PC-3 (cell line): ENCODE measurements around the gene PRR36. TPM values are rescaled to one million over a fixed set of nuclear protein-coding genes. Genes with fewer than 3 reads are reported as not detected.

Source experiments
- ATAC-seq: fragments of 200-7000 bp; cut with Tn5 transposase; 2 replicates; pipeline ENCODE4 v1.9.1; 2020; ENCODE audit warnings: mild to moderate bottlenecking, moderate library complexity
- BruUV-seq: library from RNA; stranded (reverse); fragments of 400-500 nt; replicated peaks from 2 replicates; lab custom pipeline; 2021; lab: Mats Ljungman, UMichigan
- CTCF ChIA-PET: fragments of 300-600 bp; sonication (Branson Sonifier 250); formaldehyde crosslinking; loops from one replicate; lab custom pipeline; 2022; ENCODE audit warnings: antibody characterized with exemption; lab: Charles Lee
- POLR2A ChIA-PET: fragments of 300-600 bp; sonication (Branson Sonifier 250); formaldehyde crosslinking; loops from one replicate; lab custom pipeline; 2022; ENCODE audit warnings: antibody characterized with exemption; ENCODE audit not compliant: unreplicated experiment; lab: Charles Lee
- DNase-seq: peaks from one replicate; pipeline ENCODE4 v3.0.0-alpha.2; 2015
- H2AFZ ChIP-seq: fragments of 300-600 bp; sonication (generic); 2 replicates; pipeline ENCODE4 v1.6.0; 2016; ENCODE audit warnings: antibody characterized with exemption, low read length
- H3F3A ChIP-seq: fragments of 300-600 bp; sonication (generic); one replicate; pipeline ENCODE4 v1.6.0; 2017; ENCODE audit warnings: antibody characterized with exemption, low read length, control low read depth, mild to moderate bottlenecking; ENCODE audit not compliant: unreplicated experiment
- H3K27ac ChIP-seq: fragments of 300-600 bp; sonication (generic); 2 replicates; pipeline ENCODE4 v1.5.1; 2016; ENCODE audit warnings: mild to moderate bottlenecking, low read length
- H3K27me3 ChIP-seq: fragments of 300-600 bp; sonication (generic); 2 replicates; pipeline ENCODE4 v1.6.1; 2016; ENCODE audit warnings: low read length, mixed read lengths
- H3K36me3 ChIP-seq: fragments of 300-600 bp; sonication (generic); 2 replicates; pipeline ENCODE4 v1.6.1; 2016; ENCODE audit warnings: low read depth, mixed run types, low read length, mixed read lengths
- H3K4me1 ChIP-seq: fragments of 300-600 bp; sonication (generic); 2 replicates; pipeline ENCODE4 v1.5.1; 2016; ENCODE audit warnings: low read length; ENCODE audit not compliant: insufficient read depth
- H3K4me2 ChIP-seq: fragments of 300-600 bp; sonication (generic); 2 replicates; pipeline ENCODE4 v1.6.0; 2016; ENCODE audit warnings: low read length
- H3K4me3 ChIP-seq: fragments of 300-600 bp; sonication (generic); 2 replicates; pipeline ENCODE4 v1.5.1; 2016; ENCODE audit warnings: mild to moderate bottlenecking, low read length, mixed read lengths
- H3K79me2 ChIP-seq: fragments of 300-600 bp; sonication (generic); 2 replicates; pipeline ENCODE4 v1.6.1; 2017; ENCODE audit warnings: low read length, mixed read lengths
- H3K9ac ChIP-seq: fragments of 300-600 bp; sonication (generic); 2 replicates; pipeline ENCODE4 v1.6.0; 2016; ENCODE audit warnings: mild to moderate bottlenecking, low read length
- H3K9me2 ChIP-seq: fragments of 300-600 bp; sonication (generic); replicated peaks from 2 replicates; pipeline ENCODE4 v1.6.1; 2016; ENCODE audit warnings: mixed run types, low read length, mixed read lengths
- H3K9me3 ChIP-seq: fragments of 300-600 bp; sonication (generic); 2 replicates; pipeline ENCODE4 v1.6.1; 2016; ENCODE audit warnings: low read length, mixed read lengths
- H4K20me1 ChIP-seq: fragments of 300-600 bp; sonication (generic); 2 replicates; pipeline ENCODE4 v1.6.1; 2016; ENCODE audit warnings: low read length, mixed read lengths
- CTCF ChIP-seq: fragments of 300-600 bp; sonication (generic); conservative IDR thresholded peaks from 2 replicates; pipeline ENCODE4 v1.5.1; 2017; ENCODE audit warnings: antibody characterized with exemption, low read depth, mild to moderate bottlenecking, low read length
- EZH2 ChIP-seq: fragments of 300-600 bp; sonication (generic); IDR thresholded peaks from one replicate; pipeline ENCODE4 v1.6.1; 2017; ENCODE audit warnings: antibody characterized with exemption, mild to moderate bottlenecking, low read length; ENCODE audit not compliant: unreplicated experiment
- EZH2phosphoT487 ChIP-seq: fragments of 300-600 bp; sonication (generic); IDR thresholded peaks from 2 replicates; pipeline ENCODE4 v1.6.1; 2018; ENCODE audit warnings: mild to moderate bottlenecking, antibody characterized with exemption, low read length, borderline replicate concordance
- intact Hi-C: fragments of 100-400 bp; cut with micrococcal nuclease; formaldehyde crosslinking; loops from 2 replicates; pipeline ENCODE4 v1.9.0; 2023
- total RNA-seq: library from RNA; depleted of rRNA; stranded (reverse); fragments of >200 nt; gene quantifications from 2 replicates; pipeline ENCODE4 v1.2.3, GENCODE V29; 2014

PRR36 gene
- total RNA-seq, 1 experiment from 2014 or later = 2.5 TPM

- Histone ChIP-seq H3F3A (no peaks in the 10 kb centered on the region), H3K79me2 (peaks cover 39% of the 10 kb centered on the region), H3K9me3 (no peaks in the 10 kb centered on the region), H4K20me1 (no peaks in the 10 kb centered on the region), H2AFZ (peak overlapping the region; percentile 89), H3K4me1 (peaks cover 14% of the 10 kb centered on the region), H3K27me3 (no peaks in the 10 kb centered on the region), H3K36me3 (no peaks in the 10 kb centered on the region), H3K9ac (peak overlapping the region; percentile 90; the same call in 1 of the 2 replicates), H3K4me3 (peak overlapping the region; percentile 90), H3K27ac (no peak overlapping the region), H3K4me2 (peak overlapping the region; percentile 95), H3K9me2 (no peaks in the 10 kb centered on the region)
- DNase-seq (no peak), ATAC-seq (peak; percentile 3; the same call in 1 of the 2 replicates)
- ChIA-PET POLR2A (interaction anchor here (0.6 kb wide), 1 partner anchor 33 kb away, joined by 3 read pairs; no protein-coding TSS in a partner anchor), CTCF (interaction anchor here (2.1 kb wide), 1 partner anchor 18 kb away, joined by 13 read pairs; no protein-coding TSS in a partner anchor)
- BruUV-seq = no TSS peak
- intact Hi-C loops = loop anchor here (2.0 kb wide), 1 partner anchor 15 kb away; the partner anchor contains the start of gene MAP2K7
- TF ChIP-seq EZH2phosphoT487 = no peak
Measured at GRCh38 chr19:7887408-7888144, 13.4 kb upstream of the PRR36 start.

GRCh38 chr19:7885818-7886217, 11.6 kb upstream of the PRR36 start:
- Histone ChIP-seq H3K36me3 (no peaks in the 10 kb centered on the region), H2AFZ (no peak overlapping the region), H3K4me1 (peaks cover 14% of the 10 kb centered on the region), H3K9me3 (no peaks in the 10 kb centered on the region), H3F3A (no peaks in the 10 kb centered on the region), H3K79me2 (peaks cover 24% of the 10 kb centered on the region), H3K27ac (no peak overlapping the region), H4K20me1 (no peaks in the 10 kb centered on the region), H3K9me2 (no peaks in the 10 kb centered on the region), H3K4me3 (no peak overlapping the region), H3K4me2 (no peak overlapping the region), H3K9ac (no peak overlapping the region), H3K27me3 (no peaks in the 10 kb centered on the region)
- no peak for TF ChIP-seq EZH2phosphoT487
- TF ChIP-seq EZH2 = no peak
- TF ChIP-seq CTCF = no peak
- CTCF ChIA-PET = no interaction called here
- no peak for DNase-seq
- POLR2A ChIA-PET = interaction anchor here (0.5 kb wide), 1 partner anchor 16 kb away, joined by 3 read pairs; no protein-coding TSS in a partner anchor
- no peak for ATAC-seq
- intact Hi-C loops = no loop called here
- BruUV-seq = no TSS peak

GRCh38 chr19:7883796-7884570, 9.8 kb upstream of the PRR36 start:
- BruUV-seq = no TSS peak
- Histone ChIP-seq H3K27ac (no peak overlapping the region), H3K4me1 (peaks cover 7% of the 10 kb centered on the region), H4K20me1 (no peaks in the 10 kb centered on the region), H2AFZ (no peak overlapping the region), H3K9ac (no peak overlapping the region), H3K27me3 (no peaks in the 10 kb centered on the region), H3K79me2 (peaks cover 6% of the 10 kb centered on the region), H3K9me3 (no peaks in the 10 kb centered on the region), H3K4me2 (no peak overlapping the region), H3K4me3 (no peak overlapping the region), H3F3A (no peaks in the 10 kb centered on the region), H3K36me3 (no peaks in the 10 kb centered on the region), H3K9me2 (no peaks in the 10 kb centered on the region)
- intact Hi-C loops = no loop called here
- DNase-seq (no peak), ATAC-seq (no peak)
- ChIA-PET CTCF (interaction anchor here (0.6 kb wide), 1 partner anchor 499 kb away, joined by 3 read pairs; no protein-coding TSS in a partner anchor), POLR2A (no interaction called here)
- TF ChIP-seq EZH2phosphoT487 (no peak), EZH2 (no peak), CTCF (no peak)
